Panc1 (cell line): ENCODE data around the gene IRF2. TPM values are rescaled to one million over a fixed set of nuclear protein-coding genes. Genes with fewer than 3 reads are reported as not detected.

Experiments
- ATAC-seq: fragments of 200-7000 bp; cut with Tn5 transposase; 2 replicates; pipeline ENCODE4 v1.9.1; 2020; ENCODE audit warnings: mild to moderate bottlenecking, moderate library complexity
- BruUV-seq: library from RNA; stranded (reverse); fragments of 400-500 nt; replicated peaks from 2 replicates; lab custom pipeline; 2021; lab: Mats Ljungman, UMichigan
- CTCF ChIA-PET: fragments of 300-600 bp; sonication (Branson Sonifier 250); formaldehyde crosslinking; loops from one replicate; lab custom pipeline; 2022; ENCODE audit warnings: antibody characterized with exemption; lab: Charles Lee
- POLR2A ChIA-PET: fragments of 300-600 bp; sonication (Branson Sonifier 250); formaldehyde crosslinking; loops from one replicate; lab custom pipeline; 2022; ENCODE audit warnings: antibody characterized with exemption; lab: Charles Lee
- DNase-seq: peaks from one replicate; pipeline ENCODE4 v3.0.0-alpha.2; 2010; ENCODE audit warnings: low read depth, low spot score
- H3K27ac ChIP-seq: 2 replicates; pipeline ENCODE4 v1.5.1; 2011; ENCODE audit warnings: mild to moderate bottlenecking, low read length, inconsistent platforms
- H3K27me3 ChIP-seq: fragments of 200-500 bp; sonication (Bioruptor generic); 2 replicates; pipeline ENCODE4 v1.6.0; 2014; ENCODE audit warnings: low read length, inconsistent platforms; ENCODE audit not compliant: control insufficient read depth, insufficient read depth
- H3K36me3 ChIP-seq: fragments of 200-500 bp; sonication (Bioruptor generic); 2 replicates; pipeline ENCODE4 v1.5.1; 2014; ENCODE audit warnings: inconsistent platforms, mild to moderate bottlenecking, low read length, moderate library complexity; ENCODE audit not compliant: control insufficient read depth, insufficient read depth
- H3K4me1 ChIP-seq: 2 replicates; pipeline ENCODE4 v1.5.1; 2011; ENCODE audit warnings: inconsistent platforms, mild to moderate bottlenecking, low read length, moderate library complexity; ENCODE audit not compliant: control insufficient read depth, insufficient read depth
- H3K4me3 ChIP-seq, 2 experiments: 2 replicates each; pipeline ENCODE4 v1.5.1; 2011 to 2012; ENCODE audit warnings: low read depth in 2 of 2, low read length in 2 of 2, mild to moderate bottlenecking in 2 of 2, inconsistent platforms in 1 of 2, moderate library complexity in 1 of 2
- H3K9me3 ChIP-seq: fragments of 200-500 bp; sonication (Bioruptor generic); 2 replicates; pipeline ENCODE4 v1.5.1; 2014; ENCODE audit warnings: low read depth, mild to moderate bottlenecking, inconsistent platforms, low read length, moderate library complexity; ENCODE audit not compliant: control insufficient read depth, insufficient read depth
- CTCF ChIP-seq: fragments of 450-650 bp; IDR thresholded peaks from 2 replicates; pipeline ENCODE4 v1.5.1; 2017; ENCODE audit warnings: mild to moderate bottlenecking
- POLR2AphosphoS5 ChIP-seq: IDR thresholded peaks from 2 replicates; pipeline ENCODE4 v1.6.1; 2012; ENCODE audit warnings: mild to moderate bottlenecking, low read depth, low read length, moderate library complexity
- REST ChIP-seq, 2 experiments: IDR thresholded peaks; 2 replicates each; pipeline ENCODE4 v1.6.1; 2011 to 2012; ENCODE audit warnings: low read depth in 2 of 2, control low read depth in 1 of 2, low read length in 1 of 2, mild to moderate bottlenecking in 1 of 2, moderate library complexity in 1 of 2; ENCODE audit not compliant: insufficient read depth in 1 of 2
- SIN3A ChIP-seq: IDR thresholded peaks from 2 replicates; pipeline ENCODE4 v1.6.1; 2012; ENCODE audit warnings: low read depth, mild to moderate bottlenecking, low read length, moderate library complexity, borderline replicate concordance; ENCODE audit not compliant: insufficient read depth
- TCF7L2 ChIP-seq: IDR thresholded peaks from 2 replicates; pipeline ENCODE4 v1.6.1; 2011; ENCODE audit warnings: mild to moderate bottlenecking, low read depth, low read length, inconsistent platforms
- in situ Hi-C: cut with HindIII; loops from 2 replicates; pipeline ENCODE4 v1.10.0; 2016; ENCODE audit warnings: low sequenced_read_pairs, low pct_unique_long_range_greater_than_20kb
- intact Hi-C: fragments of 100-400 bp; cut with micrococcal nuclease; formaldehyde crosslinking; loops from one replicate; pipeline ENCODE4 v1.10.0; 2022; ENCODE audit not compliant: unreplicated experiment
- total RNA-seq: library from RNA; stranded (reverse); gene quantifications from one replicate; pipeline ENCODE4 v1.2.1, GENCODE V29; 2021; ENCODE audit not compliant: unreplicated experiment

Gene IRF2
- total RNA-seq, 1 experiment from 2014 or later, result 16.2 TPM

GRCh38 chr4:184355857-184356256 is 118.5 kb downstream of the IRF2 start:
- TF ChIP-seq TCF7L2 (no peak), CTCF (no peak), SIN3A (no peak), POLR2AphosphoS5 (no peak), REST (IDR thresholded peaks at IDR 0.05; ENCODE audit: insufficient read depth in 1 of 2, low read depth in 2 of 2, low read length in 1 of 2) (no peak)
- no peaks in the 10 kb centered on the region for H3K27me3 ChIP-seq
- no peak overlapping the region for H3K27ac ChIP-seq
- in situ Hi-C loops (no loop called here), intact Hi-C loops (no loop called here)
- no TSS peak for BruUV-seq
- peaks cover 2% of the 10 kb centered on the region for H3K4me1 ChIP-seq
- H3K36me3 ChIP-seq, result no peaks in the 10 kb centered on the region
- H3K4me3 ChIP-seq, result no peak overlapping the region
- ChIA-PET POLR2A (no interaction called here), CTCF (no interaction called here)
- no peaks in the 10 kb centered on the region for H3K9me3 ChIP-seq
- ATAC-seq (no peak), DNase-seq (no peak)

- Histone ChIP-seq H3K27ac (no peak overlapping the region), H3K36me3 (no peaks in the 10 kb centered on the region), H3K9me3 (no peaks in the 10 kb centered on the region), H3K27me3 (no peaks in the 10 kb centered on the region), H3K4me3 (no peak overlapping the region), H3K4me1 (peaks cover 2% of the 10 kb centered on the region; the same call in 1 of the 2 replicates)
- intact Hi-C loops, result no loop called here
- CTCF ChIA-PET, result no interaction called here
- ATAC-seq (no peak), DNase-seq (no peak)
- in situ Hi-C loops, result no loop called here
- BruUV-seq, result no TSS peak
- TF ChIP-seq REST (IDR thresholded peaks at IDR 0.05; ENCODE audit: insufficient read depth in 1 of 2, low read depth in 2 of 2, low read length in 1 of 2) (no peak), POLR2AphosphoS5 (no peak), CTCF (no peak), TCF7L2 (no peak), SIN3A (no peak)
- POLR2A ChIA-PET, result no interaction called here
Observed at GRCh38 chr4:184355111-184355604, 119.2 kb downstream of the IRF2 start.
